ENCODE measurements around the gene NLRP9. TPM values are rescaled to one million over a fixed set of nuclear protein-coding genes. Genes with fewer than 3 reads are reported as not detected.

NLRP9 gene
- total RNA-seq, 2 donors from 2014 or later = not detected

GRCh38 chr19:55670280-55671053 lies 67.7 kb downstream of the NLRP9 start:
- Histone ChIP-seq H3K9me3 (no peaks in the 10 kb centered on the region), H3K4me3 (no peak overlapping the region), H3K27ac (no peak overlapping the region), H3K27me3 (replicated peaks; ENCODE audit: insufficient read depth) (no peaks in the 10 kb centered on the region), H3K4me1 (ENCODE audit: control insufficient read depth in 1 of 2, low read depth in 2 of 2) (peaks cover 4 to 6% of the 10 kb centered on the region in 2 donors), H3K36me3 (peaks cover 63% of the 10 kb centered on the region)
- no peak for DNase-seq (ENCODE audit: low spot score)
- TF ChIP-seq CTCF (IDR thresholded peaks at IDR 0.05) = no peak
- no peak for ATAC-seq (ENCODE audit: insufficient number of reproducible peaks, low FRiP score, low read depth)

GRCh38 chr19:55669418-55670279 lies 68.6 kb downstream of the NLRP9 start:
- Histone ChIP-seq H3K4me3 (no peak overlapping the region), H3K27me3 (replicated peaks; ENCODE audit: insufficient read depth) (no peaks in the 10 kb centered on the region), H3K4me1 (ENCODE audit: control insufficient read depth in 1 of 2, low read depth in 2 of 2) (peaks cover 3 to 5% of the 10 kb centered on the region in 2 donors), H3K27ac (no peak overlapping the region), H3K36me3 (peaks cover 68% of the 10 kb centered on the region), H3K9me3 (no peaks in the 10 kb centered on the region)
- ATAC-seq (ENCODE audit: insufficient number of reproducible peaks, low FRiP score, low read depth) = no peak
- no peak for DNase-seq (ENCODE audit: low spot score)
- no peak for TF ChIP-seq CTCF (IDR thresholded peaks at IDR 0.05)

GRCh38 chr19:55668603-55669348 lies 69.4 kb downstream of the NLRP9 start:
- DNase-seq (ENCODE audit: low spot score) (no peak), ATAC-seq (ENCODE audit: insufficient number of reproducible peaks, low FRiP score, low read depth) (no peak)
- Histone ChIP-seq H3K4me1 (ENCODE audit: control insufficient read depth in 1 of 2, low read depth in 2 of 2) (no peaks in the 10 kb centered on the region), H3K36me3 (peaks cover 75% of the 10 kb centered on the region), H3K27me3 (replicated peaks; ENCODE audit: insufficient read depth) (no peaks in the 10 kb centered on the region), H3K4me3 (no peak overlapping the region), H3K9me3 (no peaks in the 10 kb centered on the region), H3K27ac (no peak overlapping the region)
- no peak for TF ChIP-seq CTCF (IDR thresholded peaks at IDR 0.05)

- Histone ChIP-seq H3K9me3 (no peaks in the 10 kb centered on the region), H3K27me3 (replicated peaks; ENCODE audit: insufficient read depth) (no peaks in the 10 kb centered on the region), H3K4me1 (ENCODE audit: control insufficient read depth in 1 of 2, low read depth in 2 of 2) (no peaks in the 10 kb centered on the region), H3K4me3 (no peak overlapping the region), H3K27ac (no peak overlapping the region), H3K36me3 (peaks cover 77% of the 10 kb centered on the region)
- no peak for ATAC-seq (ENCODE audit: insufficient number of reproducible peaks, low FRiP score, low read depth)
- no peak for DNase-seq (ENCODE audit: low spot score)
- no peak for TF ChIP-seq CTCF (IDR thresholded peaks at IDR 0.05)
Observed at GRCh38 chr19:55667958-55668357, 70.2 kb downstream of the NLRP9 start.

- no peaks in the 10 kb centered on the region for H3K4me1 ChIP-seq (ENCODE audit: control insufficient read depth in 1 of 2, low read depth in 2 of 2)
- H3K27me3 ChIP-seq (replicated peaks; ENCODE audit: insufficient read depth) = no peaks in the 10 kb centered on the region
- no peak overlapping the region for H3K4me3 ChIP-seq
- DNase-seq (ENCODE audit: low spot score) (no peak), ATAC-seq (ENCODE audit: insufficient number of reproducible peaks, low FRiP score, low read depth) (no peak)
- no peak overlapping the region for H3K27ac ChIP-seq
- H3K9me3 ChIP-seq = no peaks in the 10 kb centered on the region
- H3K36me3 ChIP-seq = peaks cover 78% of the 10 kb centered on the region
- TF ChIP-seq CTCF (IDR thresholded peaks at IDR 0.05) = no peak
Observed at GRCh38 chr19:55667511-55667910, 70.7 kb downstream of the NLRP9 start.
